PC-9 (cell line): ENCODE results near the gene RNF220. TPM values are rescaled to one million over a fixed set of nuclear protein-coding genes. Genes with fewer than 3 reads are reported as not detected.
A peak's percentile ranks its signal among the peaks of the same experiment; 100 is the strongest.

Experiments
- BruUV-seq: library from RNA; stranded (reverse); fragments of 400-500 nt; replicated peaks from 2 replicates; lab custom pipeline; 2021; lab: Mats Ljungman, UMichigan
- CTCF ChIA-PET: fragments of 300-600 bp; sonication (Branson Sonifier 250); formaldehyde crosslinking; loops from one replicate; lab custom pipeline; 2022; ENCODE audit warnings: antibody characterized with exemption; lab: Charles Lee
- POLR2A ChIA-PET: fragments of 300-600 bp; sonication (Branson Sonifier 250); formaldehyde crosslinking; loops from one replicate; lab custom pipeline; 2022; ENCODE audit warnings: antibody characterized with exemption; ENCODE audit not compliant: unreplicated experiment; lab: Charles Lee
- DNase-seq, 2 experiments: peaks; one replicate each; pipeline versions ENCODE4 v3.0.0 to v3.0.0-alpha.2; 2015 to 2022; ENCODE audit warnings: mixed read lengths in 1 of 2
- H2AFZ ChIP-seq: fragments of 200-600 bp; sonication (generic); 2 replicates; pipeline ENCODE4 v1.8.1; 2017; ENCODE audit warnings: antibody characterized with exemption
- H3F3A ChIP-seq: fragments of 200-600 bp; sonication (generic); 2 replicates; pipeline ENCODE4 v1.8.1; 2017; ENCODE audit warnings: antibody characterized with exemption, mild to moderate bottlenecking, low read depth; ENCODE audit not compliant: insufficient read depth
- H3K27ac ChIP-seq: fragments of 200-600 bp; sonication (generic); 2 replicates; pipeline ENCODE4 v1.6.1; 2016; ENCODE audit warnings: mixed run types
- H3K27me3 ChIP-seq: fragments of 200-600 bp; sonication (generic); 2 replicates; pipeline ENCODE4 v1.6.1; 2016; ENCODE audit warnings: low read depth, mixed run types; ENCODE audit not compliant: insufficient read depth
- H3K36me3 ChIP-seq: fragments of 200-600 bp; sonication (generic); 2 replicates; pipeline ENCODE4 v1.6.1; 2016; ENCODE audit warnings: low read depth, mixed run types
- H3K4me1 ChIP-seq: fragments of 200-600 bp; sonication (generic); replicated peaks from 2 replicates; pipeline ENCODE4 v1.6.1; 2016; ENCODE audit warnings: mixed run types; ENCODE audit not compliant: insufficient read depth
- H3K4me2 ChIP-seq: fragments of 200-600 bp; sonication (generic); 2 replicates; pipeline ENCODE4 v1.6.1; 2017; ENCODE audit warnings: mixed run types
- H3K4me3 ChIP-seq: fragments of 200-600 bp; sonication (generic); 2 replicates; pipeline ENCODE4 v1.6.1; 2016; ENCODE audit warnings: mixed run types
- H3K79me2 ChIP-seq: fragments of 200-600 bp; sonication (generic); 2 replicates; pipeline ENCODE4 v1.6.1; 2017; ENCODE audit warnings: low read depth, mixed run types
- H3K9me2 ChIP-seq: fragments of 200-600 bp; sonication (generic); 2 replicates; pipeline ENCODE4 v1.8.1; 2017; ENCODE audit warnings: mild to moderate bottlenecking; ENCODE audit not compliant: insufficient read depth
- H3K9me3 ChIP-seq: fragments of 200-600 bp; sonication (generic); 2 replicates; pipeline ENCODE4 v1.8.1; 2016; ENCODE audit warnings: low read depth; ENCODE audit not compliant: insufficient read depth
- H4K20me1 ChIP-seq: fragments of 200-600 bp; sonication (generic); 2 replicates; pipeline ENCODE4 v1.8.1; 2017; ENCODE audit not compliant: insufficient read depth
- CTCF ChIP-seq: fragments of 200-600 bp; sonication (generic); conservative IDR thresholded peaks from 2 replicates; pipeline ENCODE4 v1.6.1; 2017; ENCODE audit warnings: mixed run types, antibody characterized with exemption, mild to moderate bottlenecking, moderate library complexity
- EZH2 ChIP-seq: fragments of 200-600 bp; sonication (generic); IDR thresholded peaks from 2 replicates; pipeline ENCODE4 v1.8.0; 2017; ENCODE audit warnings: antibody characterized with exemption, low read depth
- intact Hi-C: fragments of 100-400 bp; cut with micrococcal nuclease; formaldehyde crosslinking; loops from one replicate; pipeline ENCODE4 v1.10.0; 2022; ENCODE audit not compliant: unreplicated experiment
- total RNA-seq: library from RNA; stranded (reverse); gene quantifications from 2 replicates; pipeline ENCODE4 v1.2.3, GENCODE V29; 2021

The RNF220 gene
- total RNA-seq, 1 experiment from 2014 or later: 82.9 TPM

GRCh38 chr1:44672254-44672955, 267.4 kb downstream of the RNF220 start:
- Histone ChIP-seq H3K79me2 (peaks cover 31% of the 10 kb centered on the region), H3K9me3 (no peaks in the 10 kb centered on the region), H3K27me3 (no peaks in the 10 kb centered on the region), H3K36me3 (no peaks in the 10 kb centered on the region), H3K9me2 (no peaks in the 10 kb centered on the region; the same call in 1 of the 2 replicates), H3K4me2 (peak overlapping the region; percentile 84), H3K4me3 (0 out of 2 replicates have a peak overlapping the region, but pooled peaks have one; percentile 8), H4K20me1 (no peaks in the 10 kb centered on the region), H3K27ac (peak overlapping the region; percentile 42; the same call in 1 of the 2 replicates), H3F3A (peaks cover 49% of the 10 kb centered on the region), H2AFZ (no peak overlapping the region), H3K4me1 (peaks cover 49% of the 10 kb centered on the region)
- TF ChIP-seq CTCF (no peak), EZH2 (no peak)
- intact Hi-C loops: loop anchor here (2.0 to 10.0 kb wide), 2 partner anchors 16 to 1012 kb away; partner anchors contain the start of genes GPBP1L1 and TMEM69
- no TSS peak for BruUV-seq
- POLR2A ChIA-PET: interaction anchor here (0.6 to 3.5 kb wide), 2 partner anchors 49 to 630 kb away, joined by 5 to 39 read pairs; no protein-coding TSS in a partner anchor
- CTCF ChIA-PET: interaction anchor here (0.6 to 1.9 kb wide), 4 partner anchors 19 to 60 kb away, joined by 4 to 17 read pairs (median 6); no protein-coding TSS in a partner anchor
- DNase-seq: peak; percentile 70 to 75

GRCh38 chr1:44672961-44673674, 268.1 kb downstream of the RNF220 start:
- Histone ChIP-seq H3K36me3 (no peaks in the 10 kb centered on the region), H3K9me2 (no peaks in the 10 kb centered on the region; the same call in 1 of the 2 replicates), H3K4me2 (peak overlapping the region; percentile 84), H3K9me3 (no peaks in the 10 kb centered on the region), H3K4me3 (peak overlapping the region; percentile 81), H3K4me1 (peaks cover 54% of the 10 kb centered on the region), H3K27ac (no peak overlapping the region), H3K79me2 (peaks cover 31% of the 10 kb centered on the region), H4K20me1 (no peaks in the 10 kb centered on the region), H3F3A (peaks cover 55% of the 10 kb centered on the region), H2AFZ (peak overlapping the region; percentile 85; the same call in 1 of the 2 replicates), H3K27me3 (no peaks in the 10 kb centered on the region)
- ChIA-PET POLR2A (interaction anchor here (0.6 to 3.5 kb wide), 6 partner anchors 12 to 629 kb away, joined by 4 to 39 read pairs (median 6); partner anchors contain the start of gene RPS8), CTCF (interaction anchor here (0.6 to 1.9 kb wide), 2 partner anchors 20 to 588 kb away, joined by 6 to 18 read pairs; no protein-coding TSS in a partner anchor)
- BruUV-seq: no TSS peak
- TF ChIP-seq CTCF (no peak), EZH2 (no peak)
- intact Hi-C loops: loop anchor here (2.0 to 10.0 kb wide), 2 partner anchors 16 to 1012 kb away; partner anchors contain the start of genes GPBP1L1 and TMEM69
- no peak for DNase-seq

- CTCF ChIA-PET: interaction anchor here (0.6 to 1.9 kb wide), 2 partner anchors 21 to 588 kb away, joined by 6 to 18 read pairs; no protein-coding TSS in a partner anchor
- H3K79me2 ChIP-seq: peaks cover 31% of the 10 kb centered on the region
- H3K9me3 ChIP-seq: no peaks in the 10 kb centered on the region
- no peaks in the 10 kb centered on the region; the same call in 1 of the 2 replicates for H3K9me2 ChIP-seq
- peaks cover 54% of the 10 kb centered on the region for H3K4me1 ChIP-seq
- no peak for TF ChIP-seq CTCF
- TF ChIP-seq EZH2: no peak
- no peaks in the 10 kb centered on the region for H3K27me3 ChIP-seq
- BruUV-seq: TSS peak; percentile 58
- no peaks in the 10 kb centered on the region for H3K36me3 ChIP-seq
- intact Hi-C loops: loop anchor here (1.0 to 10.0 kb wide), 6 partner anchors 17 to 1011 kb away; partner anchors contain the start of genes DYNLT4, GPBP1L1 and TMEM69
- H3F3A ChIP-seq: peaks cover 55% of the 10 kb centered on the region
- H3K4me2 ChIP-seq: peak overlapping the region; percentile 84
- H3K27ac ChIP-seq: peak overlapping the region; percentile 89; the same call in 1 of the 2 replicates
- H2AFZ ChIP-seq: peak overlapping the region; percentile 85
- no peaks in the 10 kb centered on the region for H4K20me1 ChIP-seq
- H3K4me3 ChIP-seq: peak overlapping the region; percentile 81
- no peak for DNase-seq
- POLR2A ChIA-PET: interaction anchor here (0.5 to 3.5 kb wide), 11 partner anchors 13 to 902 kb away, joined by 3 to 39 read pairs (median 4); partner anchors contain the start of genes AKR1A1, PRDX1 and RPS8
Observed at GRCh38 chr1:44673675-44674112, 268.6 kb downstream of the RNF220 start.
